ENCODE measurements around the gene GTPBP8. TPM values are rescaled to one million over a fixed set of nuclear protein-coding genes. Genes with fewer than 3 reads are reported as not detected.

Gene GTPBP8
- total and polyA plus RNA-seq, 2 of the 13 experiments (the other 11 are each of a cell fraction or from before 2014, with no cell fraction given) = 12.5 to 16.7 TPM

DNA sequence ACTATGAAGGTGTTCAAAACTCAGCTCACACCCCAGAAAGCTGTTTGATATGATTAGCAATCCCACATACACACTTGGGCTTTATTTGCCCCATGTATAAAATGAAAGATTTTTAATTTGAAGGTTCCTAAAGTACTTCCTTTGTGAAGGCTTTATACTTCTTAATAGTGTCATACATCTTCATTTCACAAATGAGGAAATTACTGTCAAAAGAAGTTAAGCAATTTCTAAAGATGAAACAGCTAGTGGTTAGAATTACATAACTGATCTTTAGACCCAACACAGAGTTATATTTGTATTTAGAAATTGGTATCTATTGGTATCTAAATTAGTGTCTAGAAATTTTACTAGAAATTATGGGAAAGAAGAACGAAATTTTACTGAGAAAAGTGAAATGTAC lies 23.0 kb upstream of the GTPBP8 start:
- no peak for FAIRE-seq
- in situ Hi-C loops (cut with HindIII; ENCODE audit: extremely low pct_ligation_motif_present, low pct_unique_long_range_greater_than_20kb) (no loop called here), intact Hi-C loops (cut with micrococcal nuclease; ENCODE audit: unreplicated experiment) (no loop called here)
- POLR2A ChIA-PET = no interaction called here
- Histone ChIP-seq H3K36me3 (replicated peaks in 1 of 2; ENCODE audit: control insufficient read depth in 1 of 2, insufficient read depth in 2 of 2, low read length in 2 of 2) (no peaks in the 10 kb centered on the region), H3K79me2 (ENCODE audit: insufficient read depth, low read length) (no peaks in the 10 kb centered on the region), H3K4me2 (ENCODE audit: low read depth, low read length) (no peak overlapping the region), H3K27ac (ENCODE audit: extremely low read length, insufficient read depth, low read length) (no peak overlapping the region), H3K4me3 (replicated peaks in 1 of 3; ENCODE audit: insufficient read depth in 1 of 3, low read depth in 2 of 3, low read length in 3 of 3) (no peak overlapping the region), H3K9ac (ENCODE audit: insufficient read depth, low read depth, low read length) (no peak overlapping the region), H4K20me1 (ENCODE audit: insufficient read depth, low read length) (no peaks in the 10 kb centered on the region), H2AFZ (ENCODE audit: low read length) (no peak overlapping the region), H3K27me3 (ENCODE audit: control insufficient read depth in 1 of 2, insufficient read depth in 2 of 2, low read length in 2 of 2) (no peaks in the 10 kb centered on the region), H3K9me3 (ENCODE audit: low read length) (peaks cover 8% of the 10 kb centered on the region; the same call in 1 of the 2 replicates), H3K4me1 (ENCODE audit: insufficient read depth, low read length) (no peaks in the 10 kb centered on the region)
- CTCF ChIA-PET (ENCODE audit: low intra/inter-chr PET ratio, low total read pairs) = no interaction called here
- DNase-seq (ENCODE audit: low spot score) = no peak
- no TSS peak for BruUV-seq (replicated peaks)
- TF ChIP-seq ATAD3A (CRISPR knock-in tag; IDR thresholded peaks at IDR 0.05) (no peak), TAF1 (CRISPR knock-in tag; IDR thresholded peaks at IDR 0.05) (no peak), ZNF792 (CRISPR knock-in tag; IDR thresholded peaks at IDR 0.05) (no peak), KMT2A (CRISPR knock-in tag; IDR thresholded peaks at IDR 0.05) (no peak), ZNF121 (CRISPR knock-in tag; IDR thresholded peaks at IDR 0.05) (no peak), ZNF766 (CRISPR knock-in tag; IDR thresholded peaks at IDR 0.05; ENCODE audit: borderline replicate concordance) (no peak), ZNF652 (CRISPR knock-in tag; IDR thresholded peaks at IDR 0.05; ENCODE audit: borderline replicate concordance, low read depth) (no peak), ZBTB8A (CRISPR knock-in tag; IDR thresholded peaks at IDR 0.05; ENCODE audit: borderline replicate concordance, low read depth) (no peak), MIXL1 (CRISPR knock-in tag; IDR thresholded peaks at IDR 0.05) (no peak)
- TF ChIP-seq, protein P1, sequence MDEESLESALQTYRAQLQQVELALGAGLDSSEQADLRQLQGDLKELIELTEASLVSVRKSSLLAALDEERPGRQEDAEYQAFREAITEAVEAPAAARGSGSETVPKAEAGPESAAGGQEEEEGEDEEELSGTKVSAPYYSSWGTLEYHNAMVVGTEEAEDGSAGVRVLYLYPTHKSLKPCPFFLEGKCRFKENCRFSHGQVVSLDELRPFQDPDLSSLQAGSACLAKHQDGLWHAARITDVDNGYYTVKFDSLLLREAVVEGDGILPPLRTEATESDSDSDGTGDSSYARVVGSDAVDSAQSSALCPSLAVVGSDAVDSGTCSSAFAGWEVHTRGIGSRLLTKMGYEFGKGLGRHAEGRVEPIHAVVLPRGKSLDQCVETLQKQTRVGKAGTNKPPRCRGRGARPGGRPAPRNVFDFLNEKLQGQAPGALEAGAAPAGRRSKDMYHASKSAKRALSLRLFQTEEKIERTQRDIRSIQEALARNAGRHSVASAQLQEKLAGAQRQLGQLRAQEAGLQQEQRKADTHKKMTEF (CRISPR knock-in tag; IDR thresholded peaks at IDR 0.05) = no peak
- TF ChIP-seq, protein P2, sequence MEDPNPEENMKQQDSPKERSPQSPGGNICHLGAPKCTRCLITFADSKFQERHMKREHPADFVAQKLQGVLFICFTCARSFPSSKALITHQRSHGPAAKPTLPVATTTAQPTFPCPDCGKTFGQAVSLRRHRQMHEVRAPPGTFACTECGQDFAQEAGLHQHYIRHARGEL (CRISPR knock-in tag; IDR thresholded peaks at IDR 0.05) = no peak
- TF ChIP-seq, protein P3, sequence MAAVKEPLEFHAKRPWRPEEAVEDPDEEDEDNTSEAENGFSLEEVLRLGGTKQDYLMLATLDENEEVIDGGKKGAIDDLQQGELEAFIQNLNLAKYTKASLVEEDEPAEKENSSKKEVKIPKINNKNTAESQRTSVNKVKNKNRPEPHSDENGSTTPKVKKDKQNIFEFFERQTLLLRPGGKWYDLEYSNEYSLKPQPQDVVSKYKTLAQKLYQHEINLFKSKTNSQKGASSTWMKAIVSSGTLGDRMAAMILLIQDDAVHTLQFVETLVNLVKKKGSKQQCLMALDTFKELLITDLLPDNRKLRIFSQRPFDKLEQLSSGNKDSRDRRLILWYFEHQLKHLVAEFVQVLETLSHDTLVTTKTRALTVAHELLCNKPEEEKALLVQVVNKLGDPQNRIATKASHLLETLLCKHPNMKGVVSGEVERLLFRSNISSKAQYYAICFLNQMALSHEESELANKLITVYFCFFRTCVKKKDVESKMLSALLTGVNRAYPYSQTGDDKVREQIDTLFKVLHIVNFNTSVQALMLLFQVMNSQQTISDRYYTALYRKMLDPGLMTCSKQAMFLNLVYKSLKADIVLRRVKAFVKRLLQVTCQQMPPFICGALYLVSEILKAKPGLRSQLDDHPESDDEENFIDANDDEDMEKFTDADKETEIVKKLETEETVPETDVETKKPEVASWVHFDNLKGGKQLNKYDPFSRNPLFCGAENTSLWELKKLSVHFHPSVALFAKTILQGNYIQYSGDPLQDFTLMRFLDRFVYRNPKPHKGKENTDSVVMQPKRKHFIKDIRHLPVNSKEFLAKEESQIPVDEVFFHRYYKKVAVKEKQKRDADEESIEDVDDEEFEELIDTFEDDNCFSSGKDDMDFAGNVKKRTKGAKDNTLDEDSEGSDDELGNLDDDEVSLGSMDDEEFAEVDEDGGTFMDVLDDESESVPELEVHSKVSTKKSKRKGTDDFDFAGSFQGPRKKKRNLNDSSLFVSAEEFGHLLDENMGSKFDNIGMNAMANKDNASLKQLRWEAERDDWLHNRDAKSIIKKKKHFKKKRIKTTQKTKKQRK (IDR thresholded peaks at IDR 0.05; ENCODE audit: low read length) = no peak
- ATAC-seq = no peak
- WGBS (ENCODE audit: low lambda C conversion rate) = 0% methylated on average over 1 of the region's 1 CpG
